ENCODE data around the gene CREM. TPM values are rescaled to one million over a fixed set of nuclear protein-coding genes. Genes with fewer than 3 reads are reported as not detected.
"Not testable (repeated sequence)": the region's sequence is repeated elsewhere in the genome, so short reads cannot be mapped to it uniquely, and the experiment has no call there.

Gene CREM
- total RNA-seq, 2 experiments from 2014 or later = 32.2 to 38.1 TPM

- no TSS peak for BruUV-seq (replicated peaks)
- H3K27ac ChIP-seq (ENCODE audit: low read depth, low read length, poor library complexity, severe bottlenecking) = no peak overlapping the region
- no peak overlapping the region for H2AFZ ChIP-seq (ENCODE audit: low read length)
- TF ChIP-seq EZH2phosphoT487 (IDR thresholded peaks at IDR 0.05; ENCODE audit: borderline replicate concordance, low read depth, low read length) (no peak), CTCF (conservative IDR thresholded peaks at IDR 0.05; ENCODE audit: low read length) (no peak)
- H3K36me3 ChIP-seq (ENCODE audit: insufficient read depth, low read length) = peaks cover 25% of the 10 kb centered on the region
- peaks cover 57% of the 10 kb centered on the region; the same call in 1 of the 2 replicates for H3K79me2 ChIP-seq (ENCODE audit: insufficient read depth, low read depth, low read length)
- H3K4me3 ChIP-seq (ENCODE audit: low read depth, low read length, poor library complexity, severe bottlenecking) = no peak overlapping the region
- ChIA-PET POLR2A (interaction anchor here (0.6 to 1.6 kb wide), 2 partner anchors 11 to 543 kb away, joined by 3 to 4 read pairs; partner anchors contain the start of gene CUL2), CTCF (ENCODE audit: unreplicated experiment) (no interaction called here)
- no peak for DNase-seq (ENCODE audit: low spot score)
- H3K9me2 ChIP-seq (ENCODE audit: insufficient read depth, low read length) = no peaks in the 10 kb centered on the region
- no peaks in the 10 kb centered on the region for H3K4me1 ChIP-seq (ENCODE audit: insufficient read depth, low read length, poor library complexity, severe bottlenecking)
- H3K9me3 ChIP-seq (ENCODE audit: low read length) = peaks cover 14% of the 10 kb centered on the region; the same call in 1 of the 2 replicates
- H4K20me1 ChIP-seq (ENCODE audit: insufficient read depth, low read length) = no peaks in the 10 kb centered on the region
- intact Hi-C loops (cut with micrococcal nuclease; ENCODE audit: unreplicated experiment) = no loop called here
- H3K4me2 ChIP-seq (ENCODE audit: low read length) = no peak overlapping the region
Measured at GRCh38 chr10:35079763-35080162, 46.9 kb upstream of the CREM start.

- H3K9me2 ChIP-seq (ENCODE audit: insufficient read depth, low read length); DNase-seq (ENCODE audit: low spot score): not testable (repeated sequence)
- POLR2A ChIA-PET = interaction anchor here (0.6 to 1.6 kb wide), 2 partner anchors 10 to 543 kb away, joined by 3 to 4 read pairs; partner anchors contain the start of gene CUL2
Measured at GRCh38 chr10:35080261-35080660, 46.4 kb upstream of the CREM start.

GRCh38 chr10:35083242-35083641 is 43.4 kb upstream of the CREM start:
- Histone ChIP-seq H2AFZ (ENCODE audit: low read length) (no peak overlapping the region), H3K9me2 (ENCODE audit: insufficient read depth, low read length) (no peaks in the 10 kb centered on the region), H3K9me3 (ENCODE audit: low read length) (peaks cover 14% of the 10 kb centered on the region; the same call in 1 of the 2 replicates), H3K79me2 (ENCODE audit: insufficient read depth, low read depth, low read length) (peaks cover 64% of the 10 kb centered on the region; the same call in 1 of the 2 replicates), H3K4me1 (ENCODE audit: insufficient read depth, low read length, poor library complexity, severe bottlenecking) (no peaks in the 10 kb centered on the region), H3K36me3 (ENCODE audit: insufficient read depth, low read length) (peaks cover 26% of the 10 kb centered on the region), H3K27ac (ENCODE audit: low read depth, low read length, poor library complexity, severe bottlenecking) (no peak overlapping the region), H3K4me2 (ENCODE audit: low read length) (no peak overlapping the region), H4K20me1 (ENCODE audit: insufficient read depth, low read length) (no peaks in the 10 kb centered on the region), H3K4me3 (ENCODE audit: low read depth, low read length, poor library complexity, severe bottlenecking) (no peak overlapping the region)
- DNase-seq (ENCODE audit: low spot score) = no peak
- intact Hi-C loops (cut with micrococcal nuclease; ENCODE audit: unreplicated experiment) = no loop called here
- no peak for TF ChIP-seq EZH2phosphoT487 (IDR thresholded peaks at IDR 0.05; ENCODE audit: borderline replicate concordance, low read depth, low read length)
- TF ChIP-seq CTCF (conservative IDR thresholded peaks at IDR 0.05; ENCODE audit: low read length) = no peak
- ChIA-PET CTCF (ENCODE audit: unreplicated experiment) (no interaction called here), POLR2A (no interaction called here)
- BruUV-seq (replicated peaks) = no TSS peak

More at GRCh38 chr10:35080261-35080660, 46.4 kb upstream of the CREM start:
- intact Hi-C loops (cut with micrococcal nuclease; ENCODE audit: unreplicated experiment); BruUV-seq (replicated peaks); H3K4me1 ChIP-seq (ENCODE audit: insufficient read depth, low read length, poor library complexity, severe bottlenecking); H2AFZ ChIP-seq (ENCODE audit: low read length); CTCF ChIA-PET (ENCODE audit: unreplicated experiment); H3K4me2 ChIP-seq (ENCODE audit: low read length); H4K20me1 ChIP-seq (ENCODE audit: insufficient read depth, low read length); H3K4me3 ChIP-seq (ENCODE audit: low read depth, low read length, poor library complexity, severe bottlenecking); H3K27ac ChIP-seq (ENCODE audit: low read depth, low read length, poor library complexity, severe bottlenecking): not testable (repeated sequence)
- Histone ChIP-seq H3K9me3 (ENCODE audit: low read length) (peaks cover 14% of the 10 kb centered on the region; the same call in 1 of the 2 replicates), H3K79me2 (ENCODE audit: insufficient read depth, low read depth, low read length) (peaks cover 54% of the 10 kb centered on the region; the same call in 1 of the 2 replicates), H3K36me3 (ENCODE audit: insufficient read depth, low read length) (peaks cover 25% of the 10 kb centered on the region)
